Activated B cell treated with CpG ODN at 0.5 μM for 24 hours (primary cell): Measurements from ENCODE around the gene SCLY. TPM values are rescaled to one million over a fixed set of nuclear protein-coding genes. Genes with fewer than 3 reads are reported as not detected.
"Not testable (repeated sequence)": the region's sequence is repeated elsewhere in the genome, so short reads cannot be mapped to it uniquely, and the experiment has no call there.

ENCODE experiments used
- ATAC-seq: fragments of 200-7000 bp; cut with Tn5 transposase; one replicate; pipeline ENCODE4 v1.10.0; 2021; ENCODE audit warnings: low read depth, mild to moderate bottlenecking, moderate library complexity
- CTCF ChIA-PET: fragments of 350-600 bp; sonication (Branson Sonifier 250); formaldehyde crosslinking; loops from one replicate; lab custom pipeline; 2021; ENCODE audit warnings: antibody characterized with exemption; lab: Charles Lee
- POLR2A ChIA-PET: fragments of 350-600 bp; sonication (Branson Sonifier 250); formaldehyde crosslinking; loops from one replicate; lab custom pipeline; 2021; ENCODE audit warnings: antibody characterized with exemption; lab: Charles Lee
- DNase-seq: peaks from one replicate; pipeline ENCODE4 v3.0.0; 2022
- H3K27ac Mint-ChIP-seq: one replicate; pipeline ENCODE4 v1.8.0; 2020; ENCODE audit warnings: mixed read lengths
- H3K27me3 Mint-ChIP-seq: one replicate; pipeline ENCODE4 v1.8.0; 2021; ENCODE audit warnings: mixed read lengths
- H3K36me3 Mint-ChIP-seq: one replicate; pipeline ENCODE4 v1.8.0; 2021; ENCODE audit warnings: low read depth, mixed read lengths
- H3K4me1 Mint-ChIP-seq: one replicate; pipeline ENCODE4 v1.8.0; 2021; ENCODE audit warnings: mixed read lengths
- H3K4me3 Mint-ChIP-seq: one replicate; pipeline ENCODE4 v1.8.0; 2020; ENCODE audit warnings: mild to moderate bottlenecking, mixed read lengths
- H3K9me3 Mint-ChIP-seq: one replicate; pipeline ENCODE4 v1.8.0; 2020; ENCODE audit warnings: mixed read lengths
- CTCF ChIP-seq: fragments of 200-600 bp; IDR thresholded peaks from one replicate; pipeline ENCODE4 v1.8.0; 2022; ENCODE audit warnings: antibody characterized with exemption, mild to moderate bottlenecking
- intact Hi-C: fragments of 100-400 bp; cut with micrococcal nuclease; formaldehyde crosslinking; loops from one replicate; pipeline ENCODE4 v1.15.1; 2024
- total RNA-seq: library from RNA; stranded (reverse); gene quantifications from 2 replicates; pipeline ENCODE4 v1.2.3, GENCODE V29; 2022

SCLY gene
- total RNA-seq, 1 donor from 2014 or later = 26.9 TPM

GRCh38 chr2:238114851-238115660 is 54.3 kb downstream of the SCLY start:
- H3K9me3 Mint-ChIP-seq = peaks cover 6% of the 10 kb centered on the region
- H3K4me3 Mint-ChIP-seq = no peak overlapping the region
- no peak overlapping the region for H3K27ac Mint-ChIP-seq
- intact Hi-C loops = no loop called here
- no peak for TF ChIP-seq CTCF
- H3K4me1 Mint-ChIP-seq = peaks cover 5% of the 10 kb centered on the region
- no peaks in the 10 kb centered on the region for H3K36me3 Mint-ChIP-seq
- ChIA-PET POLR2A (no interaction called here), CTCF (no interaction called here)
- ATAC-seq = no peak
- no peak for DNase-seq
- H3K27me3 Mint-ChIP-seq = peaks cover 10% of the 10 kb centered on the region

- POLR2A ChIA-PET, CTCF ChIA-PET, H3K4me3 Mint-ChIP-seq, ATAC-seq, intact Hi-C loops, H3K27ac Mint-ChIP-seq, DNase-seq, H3K9me3 Mint-ChIP-seq, H3K4me1 Mint-ChIP-seq, H3K36me3 Mint-ChIP-seq: not testable (repeated sequence)
- peaks cover 10% of the 10 kb centered on the region for H3K27me3 Mint-ChIP-seq
These were observed 54.9 kb downstream of the SCLY start for GRCh38 chr2:238115709-238116108.

GRCh38 chr2:238116298-238117198 is 55.7 kb downstream of the SCLY start:
- H3K27ac Mint-ChIP-seq = no peak overlapping the region
- TF ChIP-seq CTCF = no peak
- H3K36me3 Mint-ChIP-seq = no peaks in the 10 kb centered on the region
- peaks cover 10% of the 10 kb centered on the region for H3K27me3 Mint-ChIP-seq
- H3K4me1 Mint-ChIP-seq = peaks cover 6% of the 10 kb centered on the region
- H3K9me3 Mint-ChIP-seq = peaks cover 6% of the 10 kb centered on the region
- DNase-seq (no peak), ATAC-seq (no peak)
- CTCF ChIA-PET = no interaction called here
- H3K4me3 Mint-ChIP-seq = no peak overlapping the region
- POLR2A ChIA-PET = no interaction called here
- intact Hi-C loops = no loop called here

- peaks cover 6% of the 10 kb centered on the region for H3K9me3 Mint-ChIP-seq
- H3K27ac Mint-ChIP-seq = no peak overlapping the region
- peaks cover 10% of the 10 kb centered on the region for H3K27me3 Mint-ChIP-seq
- no peak for TF ChIP-seq CTCF
- ChIA-PET POLR2A (no interaction called here), CTCF (no interaction called here)
- DNase-seq = no peak
- ATAC-seq = no peak
- peaks cover 6% of the 10 kb centered on the region for H3K4me1 Mint-ChIP-seq
- no peak overlapping the region for H3K4me3 Mint-ChIP-seq
- no peaks in the 10 kb centered on the region for H3K36me3 Mint-ChIP-seq
- intact Hi-C loops = no loop called here
These were observed 56.7 kb downstream of the SCLY start for GRCh38 chr2:238117199-238118154.

- peaks cover 10% of the 10 kb centered on the region for H3K27me3 Mint-ChIP-seq
- ATAC-seq (peak; percentile 21), DNase-seq (no peak)
- peaks cover 6% of the 10 kb centered on the region for H3K4me1 Mint-ChIP-seq
- POLR2A ChIA-PET = no interaction called here
- H3K4me3 Mint-ChIP-seq = no peak overlapping the region
- TF ChIP-seq CTCF = no peak
- H3K27ac Mint-ChIP-seq = no peak overlapping the region
- H3K9me3 Mint-ChIP-seq = no peaks in the 10 kb centered on the region
- H3K36me3 Mint-ChIP-seq = no peaks in the 10 kb centered on the region
- intact Hi-C loops = no loop called here
- CTCF ChIA-PET = no interaction called here
These were observed 59.1 kb downstream of the SCLY start for GRCh38 chr2:238119756-238120462.
